ENCODE results near the gene SCRN1. TPM values are rescaled to one million over a fixed set of nuclear protein-coding genes. Genes with fewer than 3 reads are reported as not detected.

Gene SCRN1
- total RNA-seq, 1 experiment from 2014 or later: 37.9 TPM

DNA sequence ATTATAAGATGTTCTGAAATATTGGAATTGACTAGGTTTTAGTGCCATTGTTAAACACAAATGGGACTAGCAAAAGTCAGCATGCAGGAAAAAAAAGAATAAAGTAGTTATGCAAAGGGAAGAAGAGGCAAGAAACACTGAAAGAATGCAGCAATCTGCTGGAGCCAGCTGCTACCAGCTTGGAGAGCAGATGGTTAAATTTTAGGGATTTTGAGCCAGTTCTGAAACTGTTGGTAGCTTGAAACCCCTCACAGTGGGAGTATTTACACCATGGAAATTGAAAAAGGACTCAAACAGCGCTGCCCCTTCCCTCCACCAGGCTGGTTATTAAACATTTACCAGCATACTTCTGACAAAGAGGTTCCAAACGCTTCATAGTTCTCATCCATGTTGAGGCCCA, 41.0 kb downstream of the SCRN1 start:
- no peaks in the 10 kb centered on the region for H3F3A ChIP-seq (ENCODE audit: low read length, unreplicated experiment)
- H3K27ac ChIP-seq (ENCODE audit: low read length): no peak overlapping the region
- ATAC-seq (no peak), DNase-seq (no peak)
- no peaks in the 10 kb centered on the region for H3K4me1 ChIP-seq (ENCODE audit: insufficient read depth, low read length)
- H3K27me3 ChIP-seq (ENCODE audit: low read length): no peaks in the 10 kb centered on the region
- H3K9me2 ChIP-seq (replicated peaks; ENCODE audit: low read length): no peaks in the 10 kb centered on the region
- H3K36me3 ChIP-seq (ENCODE audit: low read depth, low read length): peaks cover 23% of the 10 kb centered on the region
- H3K79me2 ChIP-seq (ENCODE audit: low read length): no peaks in the 10 kb centered on the region
- H3K9me3 ChIP-seq (ENCODE audit: low read length): no peaks in the 10 kb centered on the region
- no peaks in the 10 kb centered on the region for H4K20me1 ChIP-seq (ENCODE audit: low read length)
- no TSS peak for BruUV-seq (replicated peaks)
- no peak overlapping the region for H3K9ac ChIP-seq (ENCODE audit: low read length)
- ChIA-PET POLR2A (ENCODE audit: unreplicated experiment) (no interaction called here), CTCF (no interaction called here)
- H2AFZ ChIP-seq (ENCODE audit: low read length): no peak overlapping the region
- no peak overlapping the region for H3K4me3 ChIP-seq (ENCODE audit: low read length)
- intact Hi-C loops (cut with micrococcal nuclease): no loop called here
- no peak overlapping the region for H3K4me2 ChIP-seq (ENCODE audit: low read length)
- TF ChIP-seq EZH2 (IDR thresholded peaks at IDR 0.05; ENCODE audit: low read length, unreplicated experiment) (no peak), EZH2phosphoT487 (IDR thresholded peaks at IDR 0.05; ENCODE audit: borderline replicate concordance, low read length) (no peak)
- TF ChIP-seq, protein P1, sequence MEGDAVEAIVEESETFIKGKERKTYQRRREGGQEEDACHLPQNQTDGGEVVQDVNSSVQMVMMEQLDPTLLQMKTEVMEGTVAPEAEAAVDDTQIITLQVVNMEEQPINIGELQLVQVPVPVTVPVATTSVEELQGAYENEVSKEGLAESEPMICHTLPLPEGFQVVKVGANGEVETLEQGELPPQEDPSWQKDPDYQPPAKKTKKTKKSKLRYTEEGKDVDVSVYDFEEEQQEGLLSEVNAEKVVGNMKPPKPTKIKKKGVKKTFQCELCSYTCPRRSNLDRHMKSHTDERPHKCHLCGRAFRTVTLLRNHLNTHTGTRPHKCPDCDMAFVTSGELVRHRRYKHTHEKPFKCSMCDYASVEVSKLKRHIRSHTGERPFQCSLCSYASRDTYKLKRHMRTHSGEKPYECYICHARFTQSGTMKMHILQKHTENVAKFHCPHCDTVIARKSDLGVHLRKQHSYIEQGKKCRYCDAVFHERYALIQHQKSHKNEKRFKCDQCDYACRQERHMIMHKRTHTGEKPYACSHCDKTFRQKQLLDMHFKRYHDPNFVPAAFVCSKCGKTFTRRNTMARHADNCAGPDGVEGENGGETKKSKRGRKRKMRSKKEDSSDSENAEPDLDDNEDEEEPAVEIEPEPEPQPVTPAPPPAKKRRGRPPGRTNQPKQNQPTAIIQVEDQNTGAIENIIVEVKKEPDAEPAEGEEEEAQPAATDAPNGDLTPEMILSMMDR (conservative IDR thresholded peaks at IDR 0.05; ENCODE audit: low read depth, low read length): no peak

DNA sequence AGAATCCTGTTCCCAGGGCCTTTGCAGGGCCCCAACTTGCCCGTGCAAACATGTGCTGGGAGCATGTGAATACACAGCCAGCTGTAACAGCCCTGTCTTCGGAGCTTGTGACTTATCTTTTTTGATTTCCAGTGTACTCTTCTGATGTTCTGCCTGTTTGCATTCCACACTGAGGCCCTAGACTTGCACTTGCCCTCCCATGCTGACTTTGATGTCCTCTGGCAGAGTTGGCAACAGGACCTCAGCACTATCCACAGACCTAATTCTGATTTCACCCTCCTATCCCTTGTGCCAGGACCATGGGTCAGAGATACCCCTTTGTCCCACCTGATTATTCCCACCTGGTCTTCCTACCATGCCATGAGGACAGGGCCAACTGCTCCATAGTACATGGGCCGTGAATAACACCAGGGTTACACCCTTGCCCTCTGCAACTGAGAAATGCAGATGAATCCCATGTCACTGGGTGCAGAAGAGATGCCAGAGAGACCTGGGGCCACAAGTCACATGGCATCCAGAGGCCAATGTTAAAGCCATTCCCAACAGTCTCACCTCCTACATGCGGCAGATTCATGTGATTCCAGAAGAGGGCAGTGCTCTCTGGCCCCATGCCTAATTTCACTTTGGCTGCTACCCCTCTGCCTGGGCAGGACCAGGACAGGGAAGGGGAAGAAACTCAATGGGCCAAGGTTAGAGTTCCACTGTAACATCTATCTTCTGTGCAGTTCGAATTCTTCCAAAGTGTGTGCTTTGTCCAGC, 43.0 kb downstream of the SCRN1 start:
- Histone ChIP-seq H3K9me3 (ENCODE audit: low read length) (no peaks in the 10 kb centered on the region), H3K4me1 (ENCODE audit: insufficient read depth, low read length) (no peaks in the 10 kb centered on the region), H3K27ac (ENCODE audit: low read length) (no peak overlapping the region), H3K9ac (ENCODE audit: low read length) (no peak overlapping the region), H3F3A (ENCODE audit: low read length, unreplicated experiment) (no peaks in the 10 kb centered on the region), H3K9me2 (replicated peaks; ENCODE audit: low read length) (no peaks in the 10 kb centered on the region), H3K4me2 (ENCODE audit: low read length) (no peak overlapping the region), H4K20me1 (ENCODE audit: low read length) (no peaks in the 10 kb centered on the region), H3K36me3 (ENCODE audit: low read depth, low read length) (peaks cover 25% of the 10 kb centered on the region), H3K79me2 (ENCODE audit: low read length) (no peaks in the 10 kb centered on the region), H2AFZ (ENCODE audit: low read length) (no peak overlapping the region), H3K27me3 (ENCODE audit: low read length) (no peaks in the 10 kb centered on the region), H3K4me3 (ENCODE audit: low read length) (no peak overlapping the region)
- ATAC-seq (peak; percentile 56; the same call in 1 of the 2 replicates), DNase-seq (peak; percentile 52)
- POLR2A ChIA-PET (ENCODE audit: unreplicated experiment): no interaction called here
- CTCF ChIA-PET: no interaction called here
- no TSS peak for BruUV-seq (replicated peaks)
- TF ChIP-seq, protein P1 (conservative IDR thresholded peaks at IDR 0.05; ENCODE audit: low read depth, low read length): peak; percentile 63
- no peak for TF ChIP-seq EZH2 (IDR thresholded peaks at IDR 0.05; ENCODE audit: low read length, unreplicated experiment)
- intact Hi-C loops (cut with micrococcal nuclease): loop anchor here (1.0 kb wide), 1 partner anchor 116 kb away; no protein-coding TSS in a partner anchor

DNA sequence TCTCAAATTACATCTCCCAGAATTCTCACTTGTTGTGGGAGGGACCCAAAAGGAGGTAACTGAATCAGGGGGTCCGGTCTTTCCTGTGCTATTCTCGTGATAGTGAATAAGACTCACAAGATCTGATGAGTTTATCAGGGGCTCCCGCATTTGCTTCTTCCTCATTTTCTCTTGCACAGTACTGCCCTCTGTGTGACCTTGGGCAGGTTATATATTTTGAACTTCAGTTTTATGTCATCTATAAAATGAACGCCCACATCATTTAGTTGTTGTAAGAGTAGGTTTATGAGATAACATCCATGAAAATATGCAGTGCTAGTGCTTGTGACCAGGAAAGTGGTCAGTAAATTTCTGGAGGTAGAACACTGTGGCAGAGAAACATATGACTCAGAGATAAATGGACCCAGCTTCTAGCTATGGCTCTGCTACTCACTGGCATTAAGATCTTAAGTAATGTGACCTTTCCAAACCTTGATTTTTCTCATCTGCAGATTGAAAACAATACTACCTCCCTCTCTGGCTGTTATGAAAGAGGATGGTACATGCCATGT, 44.3 kb downstream of the SCRN1 start:
- no peak overlapping the region for H3K27ac ChIP-seq (ENCODE audit: low read length)
- H3K4me2 ChIP-seq (ENCODE audit: low read length): no peak overlapping the region
- DNase-seq (no peak), ATAC-seq (no peak)
- ChIA-PET POLR2A (ENCODE audit: unreplicated experiment) (no interaction called here), CTCF (no interaction called here)
- no peak overlapping the region for H2AFZ ChIP-seq (ENCODE audit: low read length)
- no peak overlapping the region for H3K4me3 ChIP-seq (ENCODE audit: low read length)
- H3K27me3 ChIP-seq (ENCODE audit: low read length): no peaks in the 10 kb centered on the region
- no peaks in the 10 kb centered on the region for H4K20me1 ChIP-seq (ENCODE audit: low read length)
- BruUV-seq (replicated peaks): no TSS peak
- no peaks in the 10 kb centered on the region for H3F3A ChIP-seq (ENCODE audit: low read length, unreplicated experiment)
- intact Hi-C loops (cut with micrococcal nuclease): no loop called here
- H3K9me3 ChIP-seq (ENCODE audit: low read length): no peaks in the 10 kb centered on the region
- H3K79me2 ChIP-seq (ENCODE audit: low read length): no peaks in the 10 kb centered on the region
- no peaks in the 10 kb centered on the region for H3K9me2 ChIP-seq (replicated peaks; ENCODE audit: low read length)
- H3K4me1 ChIP-seq (ENCODE audit: insufficient read depth, low read length): no peaks in the 10 kb centered on the region
- TF ChIP-seq EZH2 (IDR thresholded peaks at IDR 0.05; ENCODE audit: low read length, unreplicated experiment) (no peak), EZH2phosphoT487 (IDR thresholded peaks at IDR 0.05; ENCODE audit: borderline replicate concordance, low read length) (no peak)
- TF ChIP-seq, protein P1 (conservative IDR thresholded peaks at IDR 0.05; ENCODE audit: low read depth, low read length): no peak
- peaks cover 26% of the 10 kb centered on the region for H3K36me3 ChIP-seq (ENCODE audit: low read depth, low read length)
- no peak overlapping the region for H3K9ac ChIP-seq (ENCODE audit: low read length)
